22Rv1 (cell line): ENCODE results near the gene GARNL3.

Experiments used
- H3K27ac ChIP-seq: fragments of 450-650 bp; 2 replicates; pipeline ENCODE4 v1.5.1; 2017
- ZFX ChIP-seq: fragments of 450-650 bp; IDR thresholded peaks from 2 replicates; pipeline ENCODE4 v1.6.1; 2017; ENCODE audit warnings: antibody characterized with exemption, borderline replicate concordance
- TF ChIP-seq, protein P1 (sequence below): fragments of 450-650 bp; IDR thresholded peaks from 2 replicates; pipeline ENCODE4 v1.5.1; 2017; ENCODE audit warnings: mild to moderate bottlenecking

The GARNL3 gene

DNA sequence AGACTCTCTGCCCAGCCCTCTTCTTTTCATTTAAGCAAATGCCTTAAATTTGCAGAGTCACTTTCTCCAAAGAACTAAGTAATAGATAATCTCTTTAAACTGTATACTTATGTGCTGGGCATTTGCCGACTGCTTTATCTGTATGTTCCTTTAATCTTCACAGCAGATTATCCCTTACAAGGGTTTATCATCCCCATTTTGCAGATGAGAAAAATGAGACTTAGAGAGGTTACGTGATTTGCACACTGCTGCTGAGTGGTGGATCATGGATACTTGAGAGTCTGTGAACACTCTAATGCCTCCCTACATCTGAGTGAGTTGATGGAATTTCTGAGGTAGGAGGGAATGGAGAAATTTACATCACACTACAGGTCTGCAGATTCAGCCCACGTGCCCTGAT lies 163.8 kb downstream of the GARNL3 start:
- no peak overlapping the region for H3K27ac ChIP-seq
- no peak for TF ChIP-seq ZFX
- TF ChIP-seq, protein P1, sequence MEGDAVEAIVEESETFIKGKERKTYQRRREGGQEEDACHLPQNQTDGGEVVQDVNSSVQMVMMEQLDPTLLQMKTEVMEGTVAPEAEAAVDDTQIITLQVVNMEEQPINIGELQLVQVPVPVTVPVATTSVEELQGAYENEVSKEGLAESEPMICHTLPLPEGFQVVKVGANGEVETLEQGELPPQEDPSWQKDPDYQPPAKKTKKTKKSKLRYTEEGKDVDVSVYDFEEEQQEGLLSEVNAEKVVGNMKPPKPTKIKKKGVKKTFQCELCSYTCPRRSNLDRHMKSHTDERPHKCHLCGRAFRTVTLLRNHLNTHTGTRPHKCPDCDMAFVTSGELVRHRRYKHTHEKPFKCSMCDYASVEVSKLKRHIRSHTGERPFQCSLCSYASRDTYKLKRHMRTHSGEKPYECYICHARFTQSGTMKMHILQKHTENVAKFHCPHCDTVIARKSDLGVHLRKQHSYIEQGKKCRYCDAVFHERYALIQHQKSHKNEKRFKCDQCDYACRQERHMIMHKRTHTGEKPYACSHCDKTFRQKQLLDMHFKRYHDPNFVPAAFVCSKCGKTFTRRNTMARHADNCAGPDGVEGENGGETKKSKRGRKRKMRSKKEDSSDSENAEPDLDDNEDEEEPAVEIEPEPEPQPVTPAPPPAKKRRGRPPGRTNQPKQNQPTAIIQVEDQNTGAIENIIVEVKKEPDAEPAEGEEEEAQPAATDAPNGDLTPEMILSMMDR: no peak

DNA sequence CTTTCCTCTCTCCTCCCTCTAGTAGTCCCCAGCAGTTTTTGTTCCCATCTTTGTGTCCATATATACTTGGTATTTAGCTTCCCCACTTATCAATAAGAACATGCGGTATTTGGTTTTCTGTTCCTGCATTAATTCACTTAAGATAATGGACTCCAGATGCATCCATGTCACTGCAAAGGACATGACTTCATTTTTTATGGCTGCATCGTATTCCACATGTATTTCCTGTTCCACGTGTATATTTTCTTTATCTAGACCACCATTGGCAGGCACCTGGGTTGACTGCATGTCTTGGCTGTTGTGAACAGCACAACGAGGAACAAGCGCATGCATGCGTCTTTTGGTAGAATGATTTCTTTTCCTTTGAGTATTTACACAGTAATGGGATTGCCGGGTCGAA lies 165.8 kb downstream of the GARNL3 start:
- no peak for TF ChIP-seq ZFX
- TF ChIP-seq, protein P1: no peak
- H3K27ac ChIP-seq: no peak overlapping the region

DNA sequence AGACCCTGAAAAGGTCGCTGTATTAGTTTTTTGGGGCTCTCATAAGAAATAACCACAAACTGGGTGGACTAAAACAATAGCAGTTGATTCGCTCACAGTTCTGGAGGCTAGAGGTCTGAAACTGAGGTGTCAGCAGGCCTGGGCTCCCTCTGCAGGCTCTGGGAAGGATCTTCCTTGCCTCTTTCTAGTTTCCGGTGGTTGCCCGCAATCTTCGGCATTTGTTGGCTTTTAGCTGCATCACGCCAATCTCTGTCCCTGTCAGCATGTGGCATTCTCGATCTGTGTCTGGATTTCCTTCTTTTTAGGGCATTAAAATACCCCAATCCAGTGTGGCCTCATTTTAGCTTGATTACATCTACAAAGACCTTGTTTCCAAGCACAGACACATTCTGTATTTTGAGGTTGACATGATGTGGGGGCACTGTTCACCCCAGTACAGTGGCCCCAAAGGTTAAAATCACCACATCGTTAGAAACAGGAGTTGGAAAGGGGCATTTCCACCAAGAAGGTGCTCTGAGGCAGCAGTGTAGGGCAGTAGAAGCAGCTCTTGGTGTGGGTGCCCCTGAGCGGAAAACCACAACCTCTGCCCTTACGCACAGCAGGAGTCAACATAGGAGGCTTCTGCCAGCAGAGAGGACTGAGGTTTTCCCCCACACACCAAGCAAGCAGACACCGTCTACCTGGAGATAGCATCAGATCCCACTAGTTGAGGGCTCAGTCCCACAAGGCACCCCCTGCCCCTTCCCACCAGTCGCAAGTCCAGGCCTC lies 173.1 kb downstream of the GARNL3 start:
- TF ChIP-seq, protein P1: no peak
- TF ChIP-seq ZFX: no peak

DNA sequence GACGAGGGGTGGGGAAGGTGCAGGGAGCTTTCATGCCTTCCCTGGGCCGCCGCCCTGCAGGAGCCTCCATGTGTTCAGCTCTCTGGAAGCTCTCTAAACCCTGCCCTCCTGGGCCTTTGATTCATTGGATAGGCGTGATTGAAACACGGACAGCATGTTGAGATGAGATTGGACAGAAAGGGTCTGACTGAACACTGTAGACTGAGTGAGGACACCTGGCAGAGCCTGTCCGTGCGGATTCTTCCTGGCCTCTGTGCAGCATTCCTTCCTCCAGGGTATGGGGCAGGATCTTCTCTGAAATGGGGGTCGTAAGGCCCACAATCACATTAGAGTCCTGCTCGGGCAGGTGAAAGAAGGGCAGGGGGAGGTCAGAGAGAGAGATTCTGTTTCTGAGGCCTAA lies 173.8 kb downstream of the GARNL3 start:
- no peak overlapping the region for H3K27ac ChIP-seq
- no peak for TF ChIP-seq ZFX
- TF ChIP-seq, protein P1: no peak

More for the DNA sequence above, 173.1 kb downstream of the GARNL3 start:
- no peak overlapping the region for H3K27ac ChIP-seq
